Right lobe of liver (tissue), 6 donors: ENCODE measurements around the gene PGBD5. TPM values are rescaled to one million over a fixed set of nuclear protein-coding genes. Genes with fewer than 3 reads are reported as not detected.

Experiments used
- ATAC-seq, 4 donors: fragments of 200-7000 bp; cut with Tn5 transposase; one replicate each; pipeline ENCODE4 v1.9.1; 2020; ENCODE audit warnings: mild to moderate bottlenecking in 4 of 4, moderate library complexity in 4 of 4
- DNase-seq, 3 donors: peaks; one replicate each; pipeline ENCODE4 v3.0.0-alpha.2; 2020
- H3K27ac ChIP-seq, 3 donors: fragments of 200-600 bp; one replicate each; pipeline ENCODE4 v1.8.0; 2022
- H3K27me3 ChIP-seq, 2 donors: fragments of 200-600 bp; one replicate each; pipeline ENCODE4 v1.8.0; 2022
- H3K36me3 ChIP-seq, 4 donors: fragments of 200-600 bp; sonication (generic) in 1 of 4; one replicate each; pipeline versions ENCODE4 v1.5.1 to v1.8.0; 2017 to 2022; ENCODE audit warnings: control low read depth in 1 of 4
- H3K4me1 ChIP-seq, 4 donors: fragments of 200-600 bp; sonication (generic) in 1 of 4; one replicate each; pipeline versions ENCODE4 v1.5.1 to v1.8.0; 2017 to 2022; ENCODE audit warnings: control low read depth in 1 of 4
- H3K4me3 ChIP-seq, 3 donors: fragments of 200-600 bp; one replicate each; pipeline ENCODE4 v1.8.0; 2022
- H3K9me3 ChIP-seq, 4 donors: fragments of 200-600 bp; sonication (generic) in 1 of 4; one replicate each; pipeline versions ENCODE4 v1.5.1 to v1.8.0; 2017 to 2022; ENCODE audit warnings: control low read depth in 1 of 4
- CTCF ChIP-seq, 4 donors: fragments of 200-600 bp in 3 of 4; fragments of 450-650 bp in 1 of 4; IDR thresholded peaks; one replicate each; pipeline versions ENCODE4 v1.5.1 to v1.8.0; 2016 to 2022; ENCODE audit warnings: antibody characterized with exemption in 4 of 4, mild to moderate bottlenecking in 2 of 4
- POLR2A ChIP-seq: fragments of 450-650 bp; IDR thresholded peaks from one replicate; pipeline ENCODE4 v1.6.1; 2017; ENCODE audit warnings: antibody characterized with exemption, mild to moderate bottlenecking
- whole genome bisulfite sequencing: methylation state at CpG from one replicate; pipeline ENCODE4 v1.1.6; 2018; ENCODE audit warnings: low coverage, low lambda C conversion rate; ENCODE audit not compliant: insufficient coverage; ENCODE audit errors: missing lambda C conversion rate; 5-methylcytosine and 5-hydroxymethylcytosine counted together
- intact Hi-C, 2 donors: fragments of 100-400 bp; cut with DNase I; formaldehyde crosslinking; loops; one replicate each; pipeline versions ENCODE4 v1.11.2 to v1.14.1; 2022
- total RNA-seq, 6 experiments: library from RNA; depleted of rRNA in 2 of 6; stranded (reverse); fragments of >200 nt in 2 of 6; fragmentation: NEBNext Ultra II Directional in 3 of 6; extraction: Animal tissue kit (Norgen Biotek cat#: 25700) in 3 of 6; gene quantifications; one replicate each; pipeline versions ENCODE4 v1.1.0 to v1.2.4, GENCODE V29; 2016 to 2023
- donor health status: DM: no; HTN: yes; CAD: no.
- donor health status: DM: no; HTN: no; CAD: no.
- donor health status: DM: no; HTN: no; CAD: no.
- donor health status: DM: no; HTN: yes; CAD: no.
- donor health status: DM: no; HTN: yes; CAD: no.

Gene PGBD5
- total RNA-seq, 6 experiments from 2014 or later = 0.80 to 6.4 (median 2.4) TPM

- TF ChIP-seq CTCF (IDR thresholded peaks at IDR 0.05) (no peak), POLR2A (no peak)
- Histone ChIP-seq H3K9me3 (no peaks in the 10 kb centered on the region), H3K4me1 (no peaks in the 10 kb centered on the region), H3K36me3 (peaks cover 0 to 18% (median 11%) of the 10 kb centered on the region in 4 donors), H3K27ac (no peak overlapping the region), H3K4me3 (no peak overlapping the region), H3K27me3 (no peaks in the 10 kb centered on the region)
- 95% methylated on average over 12 of the region's 12 CpGs for WGBS
- no peak for ATAC-seq
- peak in 2 of 3 donors; percentile 10 to 16 for DNase-seq
- intact Hi-C loops = no loop called here
Measured at GRCh38 chr1:230283678-230284077, 142.5 kb downstream of the PGBD5 start.

GRCh38 chr1:230282157-230282556 is 144.0 kb downstream of the PGBD5 start:
- intact Hi-C loops = no loop called here
- Histone ChIP-seq H3K27ac (no peak overlapping the region), H3K4me1 (no peaks in the 10 kb centered on the region), H3K36me3 (peaks cover 0 to 19% (median 13%) of the 10 kb centered on the region in 4 donors), H3K27me3 (no peaks in the 10 kb centered on the region), H3K4me3 (no peak overlapping the region), H3K9me3 (no peaks in the 10 kb centered on the region)
- WGBS = 48% methylated on average over 2 of the region's 3 CpGs
- TF ChIP-seq POLR2A = no peak
- TF ChIP-seq CTCF (IDR thresholded peaks at IDR 0.05) = no peak
- DNase-seq = peak in 1 of 3 donors; percentile 11
- ATAC-seq = no peak

- intact Hi-C loops = no loop called here
- Histone ChIP-seq H3K9me3 (no peaks in the 10 kb centered on the region), H3K4me3 (no peak overlapping the region), H3K4me1 (no peaks in the 10 kb centered on the region), H3K36me3 (peaks cover 0 to 25% (median 17%) of the 10 kb centered on the region in 4 donors), H3K27me3 (no peaks in the 10 kb centered on the region), H3K27ac (no peak overlapping the region)
- no peak for ATAC-seq
- DNase-seq = peak in 1 of 3 donors; percentile 29
- 97% methylated on average over 8 of the region's 17 CpGs for WGBS
- TF ChIP-seq POLR2A = no peak
- TF ChIP-seq CTCF (IDR thresholded peaks at IDR 0.05) = no peak
Measured at GRCh38 chr1:230281556-230281955, 144.6 kb downstream of the PGBD5 start.

GRCh38 chr1:230280906-230281413 is 145.2 kb downstream of the PGBD5 start:
- no peaks in the 10 kb centered on the region for H3K27me3 ChIP-seq
- 75% methylated on average over 4 of the region's 23 CpGs for WGBS
- no peaks in the 10 kb centered on the region for H3K4me1 ChIP-seq
- ATAC-seq (peak in 1 of 4 donors; percentile 8), DNase-seq (peak in 1 of 3 donors; percentile 34)
- peaks cover 0 to 31% (median 19%) of the 10 kb centered on the region in 4 donors for H3K36me3 ChIP-seq
- no peak overlapping the region for H3K27ac ChIP-seq
- no peak overlapping the region for H3K4me3 ChIP-seq
- H3K9me3 ChIP-seq = no peaks in the 10 kb centered on the region
- no peak for TF ChIP-seq CTCF (IDR thresholded peaks at IDR 0.05)
- no peak for TF ChIP-seq POLR2A
- intact Hi-C loops = no loop called here
